ENCODE data around the gene ELF4.

DNA sequence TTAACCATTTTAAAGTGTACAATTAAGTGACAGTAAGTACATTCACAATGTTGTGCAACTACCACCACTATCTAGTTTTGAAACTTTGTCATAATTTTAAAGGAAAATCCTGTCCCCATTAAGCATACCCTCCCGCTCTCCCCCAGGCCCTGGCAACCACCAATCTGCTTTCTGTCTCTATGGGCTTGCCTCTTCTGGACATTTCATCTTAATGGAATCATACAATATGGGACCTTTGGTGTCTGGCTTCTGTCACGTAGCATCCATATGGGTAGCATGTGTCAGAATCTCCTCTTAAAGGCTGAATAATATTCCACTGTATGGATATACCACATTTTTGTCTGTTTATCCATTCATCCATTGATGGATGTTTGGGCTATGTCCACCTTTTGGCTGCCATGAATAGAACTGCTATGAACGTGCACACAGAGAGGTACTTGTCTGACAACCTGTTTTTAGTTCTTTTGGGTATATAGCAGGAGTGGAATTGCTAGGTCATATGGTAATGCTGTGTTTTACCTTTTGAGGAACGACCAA, 61.5 kb downstream of the ELF4 start:
- TF ChIP-seq, protein P1, sequence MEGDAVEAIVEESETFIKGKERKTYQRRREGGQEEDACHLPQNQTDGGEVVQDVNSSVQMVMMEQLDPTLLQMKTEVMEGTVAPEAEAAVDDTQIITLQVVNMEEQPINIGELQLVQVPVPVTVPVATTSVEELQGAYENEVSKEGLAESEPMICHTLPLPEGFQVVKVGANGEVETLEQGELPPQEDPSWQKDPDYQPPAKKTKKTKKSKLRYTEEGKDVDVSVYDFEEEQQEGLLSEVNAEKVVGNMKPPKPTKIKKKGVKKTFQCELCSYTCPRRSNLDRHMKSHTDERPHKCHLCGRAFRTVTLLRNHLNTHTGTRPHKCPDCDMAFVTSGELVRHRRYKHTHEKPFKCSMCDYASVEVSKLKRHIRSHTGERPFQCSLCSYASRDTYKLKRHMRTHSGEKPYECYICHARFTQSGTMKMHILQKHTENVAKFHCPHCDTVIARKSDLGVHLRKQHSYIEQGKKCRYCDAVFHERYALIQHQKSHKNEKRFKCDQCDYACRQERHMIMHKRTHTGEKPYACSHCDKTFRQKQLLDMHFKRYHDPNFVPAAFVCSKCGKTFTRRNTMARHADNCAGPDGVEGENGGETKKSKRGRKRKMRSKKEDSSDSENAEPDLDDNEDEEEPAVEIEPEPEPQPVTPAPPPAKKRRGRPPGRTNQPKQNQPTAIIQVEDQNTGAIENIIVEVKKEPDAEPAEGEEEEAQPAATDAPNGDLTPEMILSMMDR (IDR thresholded peaks at IDR 0.05; ENCODE audit: poor library complexity) = no peak
- no peak for TF ChIP-seq EZH2phosphoT487 (IDR thresholded peaks at IDR 0.05; ENCODE audit: low read depth, severe bottlenecking, unreplicated experiment)

Measured in hepatocyte (in vitro differentiated cells).